Parietal lobe (tissue), 1 donor: ENCODE measurements around the gene FPR1. TPM values are rescaled to one million over a fixed set of nuclear protein-coding genes. Genes with fewer than 3 reads are reported as not detected.

Source experiments
- total RNA-seq: library from RNA; depleted of rRNA; stranded (reverse); fragments of >200 nt; gene quantifications from one replicate; pipeline ENCODE4 v1.2.3, GENCODE V29; 2014

Gene FPR1, protein sequence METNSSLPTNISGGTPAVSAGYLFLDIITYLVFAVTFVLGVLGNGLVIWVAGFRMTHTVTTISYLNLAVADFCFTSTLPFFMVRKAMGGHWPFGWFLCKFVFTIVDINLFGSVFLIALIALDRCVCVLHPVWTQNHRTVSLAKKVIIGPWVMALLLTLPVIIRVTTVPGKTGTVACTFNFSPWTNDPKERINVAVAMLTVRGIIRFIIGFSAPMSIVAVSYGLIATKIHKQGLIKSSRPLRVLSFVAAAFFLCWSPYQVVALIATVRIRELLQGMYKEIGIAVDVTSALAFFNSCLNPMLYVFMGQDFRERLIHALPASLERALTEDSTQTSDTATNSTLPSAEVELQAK
- total RNA-seq, result 4.7 TPM

DNA sequence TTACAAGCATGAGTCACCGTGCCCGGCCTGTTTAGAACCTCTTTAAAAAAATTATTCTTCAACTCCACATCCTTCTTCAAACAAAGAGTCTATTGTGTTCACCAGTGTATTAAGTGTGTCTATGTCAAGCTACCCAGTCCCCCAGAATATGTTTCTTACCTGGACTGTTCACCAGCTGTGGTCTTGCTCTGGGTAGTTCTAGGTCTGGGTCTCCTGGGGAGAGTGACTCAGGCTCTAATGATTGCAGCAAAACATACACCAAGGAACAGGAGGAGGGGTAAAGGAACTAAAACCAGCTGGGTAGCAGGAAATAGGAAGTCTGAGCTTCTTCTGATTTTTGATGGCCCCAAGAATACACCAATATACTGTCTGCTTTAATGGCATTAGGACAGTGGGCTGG lies at the start of gene FPR1:
Gene FPR1 (minus strand): TSS at position 224 of the 400 bp plus-strand sequence. CDS start 4,884 bp downstream, outside the sequence.

DNA sequence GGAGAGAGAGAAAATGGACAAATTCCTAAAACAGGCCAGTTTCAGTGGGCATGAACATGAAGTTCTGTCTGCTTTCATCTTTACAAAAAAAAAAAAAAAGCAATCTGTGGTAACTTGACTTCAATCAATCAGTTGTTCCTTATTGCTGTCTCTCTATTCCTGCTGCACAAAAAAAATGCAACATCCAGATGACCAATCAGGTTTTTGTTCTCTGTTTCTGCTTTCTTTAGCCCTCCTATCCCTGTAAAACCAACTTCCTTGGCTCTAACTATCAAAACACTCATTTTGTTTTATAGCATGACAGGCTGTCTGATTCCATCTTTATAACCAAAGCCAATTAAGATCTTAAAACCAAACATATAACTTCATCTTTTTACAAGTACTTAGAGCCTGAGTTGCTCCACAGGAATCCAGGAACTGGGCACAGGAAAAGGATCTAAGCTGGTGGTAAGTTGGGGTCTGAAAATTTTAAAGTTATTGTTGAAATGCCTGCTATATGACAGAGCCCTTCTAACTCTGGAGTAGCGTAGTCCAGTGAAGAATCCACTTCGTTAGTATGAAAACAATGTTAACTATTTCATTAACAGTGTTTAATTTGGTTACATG lies 43.3 kb upstream of the FPR1 start, which contains the start of gene FPR3:
Gene FPR3 (plus strand): TSS at position 273 of the 606 bp plus-strand sequence. CDS start 28,592 bp downstream, outside the sequence.

DNA sequence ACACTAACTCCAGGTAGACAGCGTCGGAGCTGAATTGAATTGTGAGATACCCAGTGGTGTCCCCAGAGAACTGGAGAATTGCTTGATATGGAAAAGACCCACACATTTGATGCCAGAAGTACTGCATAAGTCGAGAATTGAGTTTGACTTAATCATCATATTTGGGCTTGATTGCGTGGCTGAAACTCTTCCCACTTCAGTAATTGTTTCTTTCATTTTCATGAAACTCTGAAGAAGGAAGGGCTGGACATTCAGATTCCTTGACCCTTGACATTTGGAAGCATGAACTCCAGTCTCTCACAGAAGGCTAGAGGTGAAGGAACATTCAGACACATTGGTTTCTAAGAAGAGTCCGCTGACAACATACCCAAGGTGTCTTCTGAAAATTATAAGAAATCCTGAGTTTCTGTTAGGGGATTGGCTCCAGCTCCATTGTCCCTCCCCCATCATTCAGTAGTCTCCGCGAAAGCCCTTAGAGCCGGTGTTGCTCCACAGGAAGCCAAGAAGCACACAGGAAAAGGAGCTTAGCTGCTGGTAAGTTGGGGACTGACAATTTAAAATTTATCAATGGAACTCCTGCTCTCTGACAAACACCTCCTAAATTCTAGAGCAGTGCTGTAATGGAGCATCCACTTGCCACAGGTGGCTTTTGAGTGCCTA lies 9.1 kb upstream of the FPR1 start, which contains the start of gene FPR2:
Gene FPR2 (plus strand): TSS at position 484 of the 660 bp plus-strand sequence. CDS start 7,479 bp downstream, outside the sequence.

Other genes with a start within 250 kb of the FPR1 start
- gene SIGLEC6, start 220.2 kb downstream of the FPR1 start, total RNA-seq, result not detected
- 11.6 TPM for gene ZNF175, start 180.6 kb downstream of the FPR1 start, total RNA-seq
- gene SIGLEC5, start 121.5 kb downstream of the FPR1 start, total RNA-seq, result not detected
- 0.63 TPM for gene SIGLEC14, start 105.1 kb downstream of the FPR1 start, total RNA-seq
- 11.3 TPM for gene SPACA6, start 58.5 kb downstream of the FPR1 start, total RNA-seq
- 1.3 TPM for gene HAS1, start 27.9 kb downstream of the FPR1 start, total RNA-seq
- not detected for gene FPR2, start 9.3 kb upstream of the FPR1 start, total RNA-seq
- not detected for gene FPR3, start 43.3 kb upstream of the FPR1 start, total RNA-seq
- 78.3 TPM for gene ZNF577, start 136.1 kb upstream of the FPR1 start, total RNA-seq
- 47.3 TPM for gene ZNF649, start 153.1 kb upstream of the FPR1 start, total RNA-seq
- gene ZNF613, start 175.6 kb upstream of the FPR1 start, total RNA-seq, result 18.5 TPM
- 21.9 TPM for gene ZNF350, start 235.0 kb upstream of the FPR1 start, total RNA-seq